Spinal cord (tissue), 10 donors: ENCODE measurements around the gene IER3. TPM values are rescaled to one million over a fixed set of nuclear protein-coding genes. Genes with fewer than 3 reads are reported as not detected.
"Not testable (repeated sequence)": the region's sequence is repeated elsewhere in the genome, so short reads cannot be mapped to it uniquely, and the experiment has no call there.

Experiments used
- DNase-seq, 6 donors: peaks; one replicate each; pipeline versions ENCODE4 v3.0.0 to v3.0.0-alpha.2; 2013 to 2015; ENCODE audit warnings: low spot score in 6 of 6, low read depth in 4 of 6
- H3K27ac ChIP-seq: one replicate; pipeline ENCODE4 v1.5.1; 2013; ENCODE audit warnings: low read depth, low read length, control low read depth
- H3K27me3 ChIP-seq: one replicate; pipeline ENCODE4 v1.6.1; 2013; ENCODE audit warnings: low read length; ENCODE audit not compliant: control insufficient read depth, insufficient read depth
- H3K36me3 ChIP-seq: one replicate; pipeline ENCODE4 v1.6.1; 2013; ENCODE audit warnings: low read length; ENCODE audit not compliant: control insufficient read depth, insufficient read depth
- H3K4me1 ChIP-seq: one replicate; pipeline ENCODE4 v1.6.1; 2013; ENCODE audit warnings: low read length; ENCODE audit not compliant: control insufficient read depth, insufficient read depth
- H3K4me3 ChIP-seq: one replicate; pipeline ENCODE4 v1.5.1; 2013; ENCODE audit warnings: low read depth, low read length, control low read depth
- H3K9me3 ChIP-seq: one replicate; pipeline ENCODE4 v1.6.1; 2013; ENCODE audit warnings: low read length; ENCODE audit not compliant: control insufficient read depth, insufficient read depth
- WGBS: methylation state at CpG from one replicate; pipeline ENCODE4 v1.1.5; 2013; ENCODE audit warnings: missing lambda C conversion rate; ENCODE audit not compliant: insufficient coverage; 5-methylcytosine and 5-hydroxymethylcytosine counted together
- polyA plus RNA-seq, 2 donors: library from polyadenylated mRNA; unstranded; fragments of 120-200 nt; gene quantifications; one replicate each; pipeline ENCODE4 v1.2.1, GENCODE V29; 2013; ENCODE audit not compliant: insufficient read length in 2 of 2
- total RNA-seq, 2 donors: library from RNA; depleted of rRNA in 1 of 2; stranded (reverse); fragments of 120-200 nt in 1 of 2; fragments of >200 nt in 1 of 2; gene quantifications; one replicate each; pipeline versions ENCODE4 v1.2.3 to v1.2.4, GENCODE V29; 2013 to 2014
- donor health status: healthy.

IER3 gene
- total and polyA plus RNA-seq, 4 donors = 6.8 to 23.9 (median 10.0) TPM

GRCh38 chr6:30721198-30722024, 22.9 kb downstream of the IER3 start:
- no peaks in the 10 kb centered on the region for H3K27me3 ChIP-seq
- H3K27ac ChIP-seq = peak overlapping the region; percentile 96
- no peaks in the 10 kb centered on the region for H3K9me3 ChIP-seq
- DNase-seq = peak in 5 of 6 donors; percentile 72 to 98 (median 90)
- peak overlapping the region; percentile 82 for H3K4me3 ChIP-seq
- peaks cover 40% of the 10 kb centered on the region for H3K4me1 ChIP-seq
- WGBS = 1% methylated on average over 65 of the region's 71 CpGs
- peaks cover 41% of the 10 kb centered on the region for H3K36me3 ChIP-seq

DNA sequence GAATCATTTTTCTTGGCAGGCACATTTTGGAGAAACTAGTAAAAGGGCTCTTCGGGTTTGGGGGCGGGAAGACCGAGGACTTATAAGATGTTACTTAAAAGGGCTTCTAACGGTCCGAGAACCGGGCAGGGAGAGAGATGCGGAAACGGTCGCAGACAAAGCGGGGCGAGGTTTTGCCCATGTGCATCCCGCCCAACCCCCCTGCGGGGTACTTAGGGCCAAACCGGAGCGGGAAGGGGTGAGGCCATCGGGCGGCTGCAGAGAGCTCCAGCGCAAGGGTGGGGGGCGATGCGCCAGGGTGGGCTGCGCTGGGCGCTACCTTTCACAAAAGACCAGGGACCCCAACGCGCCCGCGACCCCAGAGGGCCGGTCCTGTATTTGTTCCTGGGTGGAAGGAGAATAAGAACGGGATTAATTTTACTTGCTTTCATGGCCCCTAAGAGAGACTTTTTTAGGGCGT, 23.6 kb downstream of the IER3 start:
- H3K4me3 ChIP-seq = peak overlapping the region; percentile 81
- peaks cover 35% of the 10 kb centered on the region for H3K36me3 ChIP-seq
- 0% methylated on average over 29 of the region's 29 CpGs for WGBS
- no peaks in the 10 kb centered on the region for H3K9me3 ChIP-seq
- H3K27me3 ChIP-seq = no peaks in the 10 kb centered on the region
- H3K27ac ChIP-seq = peak overlapping the region; percentile 96
- peaks cover 46% of the 10 kb centered on the region for H3K4me1 ChIP-seq
- peak in 2 of 6 donors; percentile 85 to 87 for DNase-seq

GRCh38 chr6:30719791-30720737, 24.3 kb downstream of the IER3 start, which contains the start of gene TUBB:
Gene TUBB (plus strand): TSS chr6:30720352. CDS start chr6:30720507, 155 bp downstream.
- H3K27ac ChIP-seq = peak within 1 kb of the TSS; percentile 96
- peak; percentile 89 to 99 (median 96) for DNase-seq
- no peaks in the 10 kb centered on the region for H3K9me3 ChIP-seq
- peaks cover 35% of the 10 kb centered on the region for H3K36me3 ChIP-seq
- under 1% methylated on average over 34 of the region's 38 CpGs for whole genome bisulfite sequencing
- H3K27me3 ChIP-seq = no peaks in the 10 kb centered on the region
- peaks cover 46% of the 10 kb centered on the region for H3K4me1 ChIP-seq
- H3K4me3 ChIP-seq = peak within 1 kb of the TSS; percentile 81

DNA sequence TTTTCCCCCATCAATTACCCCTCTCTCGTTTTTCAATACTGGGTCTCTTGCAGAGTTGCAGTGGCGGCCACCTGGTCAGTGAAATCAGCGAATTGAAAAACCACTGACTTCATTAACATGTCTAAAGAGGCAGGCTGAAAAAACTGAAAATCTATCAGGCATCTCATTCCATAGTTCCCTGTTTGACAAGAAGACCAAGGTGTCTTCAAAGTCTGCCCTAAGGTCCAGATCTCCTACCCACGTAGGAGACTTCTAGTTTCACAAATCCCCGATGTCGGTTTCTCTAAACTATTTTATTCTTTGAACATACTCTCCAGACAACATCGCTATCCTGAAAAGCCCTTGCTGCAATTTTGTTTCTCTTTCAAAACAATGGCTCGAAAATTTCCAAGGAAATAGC, 25.0 kb downstream of the IER3 start:
- no peak for DNase-seq
- Histone ChIP-seq H3K27me3 (no peaks in the 10 kb centered on the region), H3K4me1 (peaks cover 46% of the 10 kb centered on the region), H3K9me3 (no peaks in the 10 kb centered on the region), H3K36me3 (peaks cover 29% of the 10 kb centered on the region), H3K27ac (peak overlapping the region; percentile 96), H3K4me3 (peak overlapping the region; percentile 81)
- WGBS = 4% methylated on average over 7 of the region's 8 CpGs

DNA sequence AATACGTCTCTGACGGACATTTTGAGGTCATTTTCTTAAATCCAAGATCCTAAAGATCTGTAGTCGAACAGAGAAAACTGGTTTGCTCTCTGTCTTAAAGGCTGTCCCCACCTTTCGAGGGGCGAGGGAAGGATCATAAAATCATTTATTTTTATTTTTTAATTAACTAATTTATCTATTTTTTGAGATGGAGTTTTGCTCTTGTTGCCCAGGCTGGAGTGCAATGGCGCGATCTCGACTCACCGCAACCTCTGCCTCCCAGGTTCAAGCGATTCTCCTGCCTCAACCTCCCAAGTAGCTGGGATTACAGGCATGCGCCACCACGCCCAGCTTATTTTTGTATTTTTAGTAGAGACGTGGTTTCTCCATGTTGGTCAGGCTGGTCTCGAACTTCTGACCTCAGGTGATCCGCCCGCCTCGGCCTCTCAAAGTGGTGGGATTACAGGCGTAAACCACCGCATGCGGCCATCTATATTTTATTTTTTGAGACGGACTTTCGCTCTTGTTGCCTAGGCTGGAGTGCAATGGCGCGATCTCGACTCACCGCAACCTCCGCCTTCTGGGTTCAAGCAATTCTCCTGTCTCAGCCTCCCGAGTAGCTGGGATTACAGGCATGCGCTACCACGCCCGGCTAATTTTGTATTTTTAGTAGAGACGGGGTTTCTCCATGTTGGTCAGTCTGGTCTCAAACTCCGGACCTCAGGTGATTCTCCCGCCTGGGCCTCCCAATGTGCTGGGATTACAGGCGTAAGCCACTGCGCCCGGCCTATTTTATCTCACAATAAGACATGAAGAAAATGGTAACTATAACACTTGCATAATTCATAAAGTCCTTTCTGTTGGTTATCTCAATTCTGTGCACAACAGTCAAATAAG, 26.3 kb downstream of the IER3 start:
- not testable (repeated sequence) for H3K9me3 ChIP-seq, DNase-seq, H3K27me3 ChIP-seq
- H3K4me3 ChIP-seq = peak overlapping the region; percentile 91
- H3K36me3 ChIP-seq = peaks cover 19% of the 10 kb centered on the region
- H3K4me1 ChIP-seq = peaks cover 34% of the 10 kb centered on the region
- WGBS = 94% methylated on average over 15 of the region's 37 CpGs
- peak overlapping the region; percentile 96 for H3K27ac ChIP-seq

- peak within 1 kb of the TSS; percentile 91 for H3K4me3 ChIP-seq
Observed at GRCh38 chr6:30717129-30717844, 27.1 kb downstream of the IER3 start, which contains the start of gene MDC1. Gene MDC1 (minus strand): TSS chr6:30717281. CDS start chr6:30715175, 2,106 bp downstream.

DNA sequence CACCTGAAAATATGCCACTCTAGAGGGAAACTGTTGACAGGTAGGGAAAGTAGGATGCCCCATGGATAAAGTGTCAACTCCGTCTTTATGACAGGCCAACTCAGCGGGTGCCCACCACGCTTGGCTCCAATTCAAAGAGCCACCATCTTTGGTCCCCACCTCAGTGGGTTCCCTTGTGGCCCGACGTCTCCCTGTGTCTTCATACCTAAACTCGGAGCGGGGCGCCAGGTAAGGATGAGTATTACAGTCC, 27.5 kb downstream of the IER3 start:
- Histone ChIP-seq H3K4me3 (peak overlapping the region; percentile 91), H3K9me3 (no peaks in the 10 kb centered on the region), H3K36me3 (peaks cover 20% of the 10 kb centered on the region), H3K4me1 (peaks cover 24% of the 10 kb centered on the region), H3K27ac (peak overlapping the region; percentile 95), H3K27me3 (no peaks in the 10 kb centered on the region)
- DNase-seq = no peak
- WGBS = 0% methylated on average over 8 of the region's 8 CpGs

More at GRCh38 chr6:30717129-30717844, 27.1 kb downstream of the IER3 start, which contains the start of gene MDC1:
- H3K27me3 ChIP-seq = no peaks in the 10 kb centered on the region
- H3K9me3 ChIP-seq = no peaks in the 10 kb centered on the region
- WGBS = under 1% methylated on average over 48 of the region's 48 CpGs
- DNase-seq = peak; percentile 93 to 100 (median 98)
- peak within 1 kb of the TSS; percentile 95 for H3K27ac ChIP-seq
- H3K4me1 ChIP-seq = peaks cover 29% of the 10 kb centered on the region
- H3K36me3 ChIP-seq = peaks cover 19% of the 10 kb centered on the region

DNA sequence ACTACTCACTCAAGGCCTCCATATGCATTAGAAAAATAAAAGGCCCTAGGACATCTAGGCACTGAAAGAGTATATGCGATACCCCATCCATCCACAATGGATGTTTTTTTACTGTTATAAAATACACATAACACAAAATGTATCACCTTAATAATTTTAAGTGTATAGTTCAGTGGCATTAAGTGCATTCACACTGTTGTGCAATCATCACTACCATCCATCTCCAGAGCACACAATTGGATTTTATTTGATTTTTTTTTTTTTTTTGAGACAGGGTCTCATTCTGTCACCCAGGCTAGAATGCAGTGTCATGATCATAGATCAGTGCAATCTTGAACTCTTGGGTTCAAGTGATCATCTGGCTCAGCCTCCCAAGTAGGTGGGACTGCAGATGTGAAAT, 30.1 kb downstream of the IER3 start:
- Histone ChIP-seq H3K4me3 (no peak overlapping the region), H3K9me3 (no peaks in the 10 kb centered on the region), H3K36me3 (peaks cover 35% of the 10 kb centered on the region), H3K4me1 (peaks cover 21% of the 10 kb centered on the region), H3K27ac (no peak overlapping the region), H3K27me3 (no peaks in the 10 kb centered on the region)
- no CpG with 5 or more reads among the region's 1 CpG for WGBS
- no peak for DNase-seq
